Dendritic cell treated with granulocyte-macrophage colony-stimulating factor and Interleukin-4, amounts not matched to agents 40 ng/mL and 50 ng/mL, for 4 days (primary cell): ENCODE data around the gene SGTB.

Source experiments
- H3K27ac Mint-ChIP-seq: one replicate; pipeline ENCODE4 v1.8.0; 2022; ENCODE audit warnings: mild to moderate bottlenecking, mixed read lengths
- H3K27me3 Mint-ChIP-seq: one replicate; pipeline ENCODE4 v1.8.0; 2022; ENCODE audit warnings: mild to moderate bottlenecking, mixed read lengths
- H3K36me3 Mint-ChIP-seq: one replicate; pipeline ENCODE4 v1.8.0; 2022; ENCODE audit warnings: low read depth, mixed read lengths
- H3K4me1 Mint-ChIP-seq: one replicate; pipeline ENCODE4 v1.8.0; 2022; ENCODE audit warnings: low read depth, mixed read lengths
- H3K4me3 Mint-ChIP-seq: one replicate; pipeline ENCODE4 v1.8.0; 2022; ENCODE audit warnings: mild to moderate bottlenecking, moderate library complexity, mixed read lengths
- H3K9me3 Mint-ChIP-seq: one replicate; pipeline ENCODE4 v1.8.0; 2022; ENCODE audit warnings: mixed read lengths
- intact Hi-C: fragments of 100-400 bp; cut with micrococcal nuclease; formaldehyde crosslinking; loops from one replicate; pipeline ENCODE4 v1.15.0; 2022

SGTB gene

DNA sequence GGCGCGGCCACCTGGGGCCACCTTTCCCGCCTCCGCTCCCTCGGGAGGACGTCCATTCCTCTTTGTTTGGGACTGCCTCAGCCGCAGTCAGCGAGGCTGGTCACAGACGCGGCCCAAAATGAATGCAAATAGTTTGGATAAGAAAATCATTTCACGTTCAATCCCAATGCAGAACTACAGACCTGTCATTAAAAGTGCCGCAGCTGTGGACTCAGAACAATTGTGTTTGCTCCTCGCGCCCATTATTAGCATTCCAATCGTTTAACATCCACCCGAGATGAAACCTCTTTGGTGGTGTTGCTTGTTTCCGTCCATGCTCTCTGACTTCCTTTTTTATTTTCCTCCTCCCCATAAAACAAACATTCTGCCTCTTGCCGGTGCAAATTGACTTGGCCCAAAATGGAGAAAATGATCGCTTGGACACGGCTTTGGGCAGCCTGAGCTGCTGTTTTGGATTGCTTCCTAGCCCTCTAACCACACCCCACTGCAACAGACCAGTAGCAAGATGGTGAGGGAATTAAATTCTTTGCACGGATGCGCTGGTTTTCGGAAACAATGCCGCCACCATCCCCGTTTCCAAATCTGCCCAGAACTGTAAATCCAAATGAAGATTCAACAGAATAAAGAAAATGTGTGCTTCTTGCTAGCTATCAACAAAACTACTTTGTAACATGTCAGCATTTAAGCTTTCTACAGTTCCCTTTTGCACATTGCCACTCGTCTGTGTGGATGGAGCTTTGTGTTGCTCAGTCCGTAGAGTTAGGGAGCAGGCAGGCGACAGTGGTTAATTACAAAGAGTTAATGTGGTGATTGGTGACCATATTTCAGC lies 880 bp upstream of the SGTB start:
- peak overlapping the region; percentile 97 for H3K27ac Mint-ChIP-seq

DNA sequence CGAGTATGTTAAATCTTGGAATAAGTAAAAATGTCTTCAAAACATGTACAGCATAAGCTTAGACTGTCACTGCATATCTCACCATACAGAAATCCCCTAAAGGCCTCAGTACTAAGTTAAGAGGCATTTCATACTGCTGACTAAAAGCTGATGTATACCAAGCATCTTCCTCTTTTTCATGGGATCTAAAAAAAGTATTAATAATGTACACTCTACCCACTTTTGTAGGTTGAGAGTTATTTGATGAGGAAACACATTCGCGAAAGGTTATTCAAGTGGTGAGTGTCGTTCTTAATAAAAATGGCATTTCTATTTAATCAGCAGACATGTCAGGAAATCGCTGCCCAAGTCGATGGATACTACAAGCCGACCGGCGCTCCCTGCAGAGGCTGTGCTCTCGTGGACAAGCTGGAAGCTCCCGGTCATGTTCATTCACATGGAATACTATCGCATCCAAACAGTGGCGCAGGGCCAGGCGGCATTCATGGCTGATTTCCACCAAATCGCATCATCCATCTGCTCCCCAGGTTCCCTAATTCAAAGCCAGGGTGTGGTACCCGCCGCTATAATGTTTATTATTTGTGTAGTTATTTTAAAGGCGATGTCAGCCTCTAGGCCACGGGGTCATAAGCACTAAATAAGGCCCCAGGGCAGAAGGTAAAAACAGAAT lies 724 bp downstream of the SGTB start:
- H3K27me3 Mint-ChIP-seq = no peaks in the 10 kb centered on the region

More for the DNA sequence above, 880 bp upstream of the SGTB start:
- H3K36me3 Mint-ChIP-seq = peaks cover 23% of the 10 kb centered on the region
- H3K9me3 Mint-ChIP-seq = no peaks in the 10 kb centered on the region
- peaks cover 23% of the 10 kb centered on the region for H3K4me1 Mint-ChIP-seq
- no peaks in the 10 kb centered on the region for H3K27me3 Mint-ChIP-seq
- intact Hi-C loops = loop anchor here (1.0 to 2.0 kb wide), 2 partner anchors 98 to 204 kb away; partner anchors contain the start of genes ERBIN and TRIM23
- H3K4me3 Mint-ChIP-seq = peak overlapping the region; percentile 94

DNA sequence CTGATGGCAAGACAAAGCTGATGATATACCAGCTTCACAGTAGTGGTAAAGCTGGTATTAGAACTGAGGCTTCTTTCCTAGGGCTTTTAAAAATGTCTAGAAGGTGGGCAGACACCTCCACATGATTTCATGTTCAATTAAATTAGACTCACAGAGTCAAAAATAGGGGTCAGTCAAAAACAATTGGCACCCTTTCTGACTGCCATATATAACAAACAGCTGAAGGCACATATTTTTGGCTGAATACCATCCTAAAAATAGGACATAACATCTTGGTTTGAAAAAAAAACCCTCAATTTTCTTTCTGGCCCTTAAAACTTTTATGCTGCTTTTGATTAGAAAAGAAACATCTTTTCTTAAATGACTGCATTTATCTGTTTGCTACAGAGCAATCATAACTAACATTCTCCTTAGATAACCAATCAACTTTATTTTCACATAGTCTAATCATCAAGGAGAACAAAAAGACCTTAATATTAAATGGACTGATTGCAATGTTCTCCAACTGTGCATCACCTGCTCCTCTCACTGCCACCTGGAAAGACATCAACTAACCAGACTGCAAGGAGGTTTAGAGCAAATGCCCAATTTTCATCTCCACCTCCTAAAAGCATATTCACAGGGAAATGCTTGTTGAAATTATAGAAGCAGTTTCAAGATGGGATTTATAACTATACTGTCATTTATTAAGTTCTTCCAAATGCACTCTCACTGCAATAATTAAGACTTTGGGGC lies 3.2 kb downstream of the SGTB start:
- Mint-ChIP-seq H3K4me3 (no peak overlapping the region), H3K4me1 (peaks cover 16% of the 10 kb centered on the region), H3K27ac (no peak overlapping the region), H3K9me3 (no peaks in the 10 kb centered on the region), H3K36me3 (peaks cover 34% of the 10 kb centered on the region), H3K27me3 (no peaks in the 10 kb centered on the region)
- intact Hi-C loops = no loop called here

More for the DNA sequence above, 724 bp downstream of the SGTB start:
- Mint-ChIP-seq H3K27ac (peak overlapping the region; percentile 97), H3K4me1 (peaks cover 16% of the 10 kb centered on the region), H3K4me3 (peak overlapping the region; percentile 94), H3K9me3 (no peaks in the 10 kb centered on the region), H3K36me3 (peaks cover 23% of the 10 kb centered on the region)
- intact Hi-C loops = loop anchor here (1.0 kb wide), 1 partner anchor 422 kb away; no protein-coding TSS in a partner anchor

- intact Hi-C loops = no loop called here
- Mint-ChIP-seq H3K4me1 (peaks cover 2% of the 10 kb centered on the region), H3K27ac (no peak overlapping the region)
Measured at GRCh38 chr5:65708145-65708544, 13.8 kb downstream of the SGTB start.

DNA sequence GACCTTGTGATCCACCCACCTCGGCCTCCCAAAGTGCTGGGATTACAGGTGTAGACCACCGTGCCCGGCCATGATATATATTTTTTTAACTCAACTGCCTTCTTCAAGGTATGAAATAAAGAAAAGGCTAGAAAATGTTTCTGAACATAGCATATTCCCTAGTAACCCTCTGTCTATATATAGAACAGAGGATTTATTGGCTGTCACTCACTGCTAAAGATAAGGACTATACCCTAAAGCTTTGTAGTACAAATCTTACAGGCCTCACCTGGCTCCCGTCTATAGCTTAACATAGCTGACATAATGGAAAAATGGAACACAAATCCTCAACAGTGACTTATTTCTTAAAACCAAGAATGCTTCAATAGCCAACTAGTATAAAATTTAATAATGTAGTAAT lies 14.2 kb downstream of the SGTB start:
- Mint-ChIP-seq H3K9me3 (no peaks in the 10 kb centered on the region), H3K36me3 (peaks cover 81% of the 10 kb centered on the region), H3K27me3 (no peaks in the 10 kb centered on the region), H3K4me1 (no peaks in the 10 kb centered on the region), H3K27ac (no peak overlapping the region), H3K4me3 (no peak overlapping the region)
- intact Hi-C loops = no loop called here

More at GRCh38 chr5:65708145-65708544, 13.8 kb downstream of the SGTB start:
- Mint-ChIP-seq H3K9me3 (no peaks in the 10 kb centered on the region), H3K36me3 (peaks cover 82% of the 10 kb centered on the region), H3K4me3 (no peak overlapping the region), H3K27me3 (no peaks in the 10 kb centered on the region)

DNA sequence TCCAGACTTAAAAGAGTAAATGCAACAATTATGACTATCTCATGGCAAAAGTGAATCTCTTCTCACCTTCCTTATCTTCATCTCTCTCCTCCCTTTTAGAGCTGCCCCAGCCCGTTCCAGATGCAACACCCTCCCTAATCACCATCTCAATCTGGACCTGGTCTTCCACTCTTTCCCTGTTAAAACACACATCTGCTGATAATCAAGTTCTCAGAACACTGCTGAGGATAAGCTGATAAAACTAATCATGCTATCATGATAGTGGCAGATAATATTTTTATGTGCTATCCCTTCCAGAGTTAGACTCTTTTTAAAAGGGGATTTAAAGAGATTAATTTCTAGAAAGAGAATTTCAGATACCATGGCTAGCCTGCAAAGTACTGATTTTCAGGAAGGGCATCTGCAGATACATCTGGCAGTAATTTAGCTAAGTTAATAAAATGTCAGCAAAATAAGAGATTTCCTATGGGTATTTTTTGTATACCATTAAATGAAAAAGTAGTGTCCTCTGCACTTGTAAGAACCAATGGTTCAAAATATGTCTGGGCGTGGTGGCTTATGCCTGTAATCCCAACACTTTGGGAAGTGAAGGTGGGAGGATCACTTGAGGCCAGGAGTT lies 17.2 kb downstream of the SGTB start:
- Mint-ChIP-seq H3K27ac (no peak overlapping the region), H3K4me3 (no peak overlapping the region), H3K27me3 (no peaks in the 10 kb centered on the region), H3K9me3 (no peaks in the 10 kb centered on the region), H3K4me1 (no peaks in the 10 kb centered on the region), H3K36me3 (peaks cover 85% of the 10 kb centered on the region)
- intact Hi-C loops = no loop called here

- intact Hi-C loops = no loop called here
- H3K27me3 Mint-ChIP-seq = no peaks in the 10 kb centered on the region
- no peak overlapping the region for H3K27ac Mint-ChIP-seq
- H3K4me3 Mint-ChIP-seq = no peak overlapping the region
- peaks cover 84% of the 10 kb centered on the region for H3K36me3 Mint-ChIP-seq
- H3K9me3 Mint-ChIP-seq = no peaks in the 10 kb centered on the region
- H3K4me1 Mint-ChIP-seq = no peaks in the 10 kb centered on the region
Measured at GRCh38 chr5:65702036-65702435, 19.9 kb downstream of the SGTB start.

DNA sequence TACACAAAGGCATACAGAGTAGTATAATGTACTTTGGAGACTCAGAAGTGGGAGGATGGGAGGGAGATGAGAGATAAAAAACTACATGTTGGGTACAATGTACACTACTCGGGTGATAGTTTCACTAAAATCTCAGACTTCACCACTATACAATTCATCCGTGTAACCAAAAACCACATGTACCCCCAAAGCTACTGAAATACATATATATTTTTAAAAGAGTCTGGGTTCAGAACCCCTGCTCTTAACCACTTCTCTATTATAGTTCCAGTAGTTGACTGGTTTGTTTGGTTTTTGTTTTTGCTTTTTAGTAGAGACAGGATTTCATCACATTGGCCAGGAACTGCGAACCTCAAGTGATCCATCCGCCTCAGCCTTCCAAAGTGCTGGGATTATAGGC lies 22.6 kb downstream of the SGTB start:
- Mint-ChIP-seq H3K27ac (no peak overlapping the region), H3K4me3 (no peak overlapping the region), H3K4me1 (no peaks in the 10 kb centered on the region)

DNA sequence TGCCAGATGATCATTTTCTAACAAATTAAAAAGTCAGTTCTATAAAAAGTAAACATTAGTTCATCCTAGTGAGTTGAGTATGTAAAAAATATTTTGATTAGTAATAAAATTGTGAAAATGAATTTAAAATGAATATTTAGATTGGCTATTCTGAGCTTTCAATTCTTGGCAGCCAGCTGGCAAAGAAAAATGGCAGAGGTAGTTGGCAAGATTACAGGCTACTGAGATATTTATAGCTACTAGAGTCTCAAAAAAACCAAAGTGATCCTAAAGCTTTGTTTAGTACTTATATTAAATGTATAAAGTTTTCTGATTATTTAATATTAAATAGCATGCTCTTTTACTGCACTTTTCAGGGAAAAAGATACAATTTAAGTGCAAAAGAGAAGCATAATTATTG lies 25.0 kb downstream of the SGTB start:
- H3K27me3 Mint-ChIP-seq = no peaks in the 10 kb centered on the region
- H3K36me3 Mint-ChIP-seq = peaks cover 40% of the 10 kb centered on the region
- H3K4me1 Mint-ChIP-seq = peaks cover 7% of the 10 kb centered on the region
- H3K9me3 Mint-ChIP-seq = no peaks in the 10 kb centered on the region
- no peak overlapping the region for H3K27ac Mint-ChIP-seq
- intact Hi-C loops = no loop called here
- no peak overlapping the region for H3K4me3 Mint-ChIP-seq

More for the DNA sequence above, 22.6 kb downstream of the SGTB start:
- H3K9me3 Mint-ChIP-seq = no peaks in the 10 kb centered on the region
- intact Hi-C loops = no loop called here
- no peaks in the 10 kb centered on the region for H3K27me3 Mint-ChIP-seq
- peaks cover 59% of the 10 kb centered on the region for H3K36me3 Mint-ChIP-seq

- Mint-ChIP-seq H3K36me3 (peaks cover 31% of the 10 kb centered on the region), H3K27ac (no peak overlapping the region), H3K9me3 (no peaks in the 10 kb centered on the region), H3K4me3 (no peak overlapping the region), H3K27me3 (no peaks in the 10 kb centered on the region), H3K4me1 (peaks cover 7% of the 10 kb centered on the region)
- intact Hi-C loops = no loop called here
Measured at GRCh38 chr5:65695896-65696295, 26.0 kb downstream of the SGTB start.

GRCh38 chr5:65695162-65695755 lies 26.6 kb downstream of the SGTB start:
- H3K9me3 Mint-ChIP-seq = no peaks in the 10 kb centered on the region
- H3K4me3 Mint-ChIP-seq = no peak overlapping the region
- peaks cover 25% of the 10 kb centered on the region for H3K36me3 Mint-ChIP-seq
- H3K4me1 Mint-ChIP-seq = peaks cover 7% of the 10 kb centered on the region
- H3K27ac Mint-ChIP-seq = no peak overlapping the region
- intact Hi-C loops = no loop called here
- no peaks in the 10 kb centered on the region for H3K27me3 Mint-ChIP-seq

DNA sequence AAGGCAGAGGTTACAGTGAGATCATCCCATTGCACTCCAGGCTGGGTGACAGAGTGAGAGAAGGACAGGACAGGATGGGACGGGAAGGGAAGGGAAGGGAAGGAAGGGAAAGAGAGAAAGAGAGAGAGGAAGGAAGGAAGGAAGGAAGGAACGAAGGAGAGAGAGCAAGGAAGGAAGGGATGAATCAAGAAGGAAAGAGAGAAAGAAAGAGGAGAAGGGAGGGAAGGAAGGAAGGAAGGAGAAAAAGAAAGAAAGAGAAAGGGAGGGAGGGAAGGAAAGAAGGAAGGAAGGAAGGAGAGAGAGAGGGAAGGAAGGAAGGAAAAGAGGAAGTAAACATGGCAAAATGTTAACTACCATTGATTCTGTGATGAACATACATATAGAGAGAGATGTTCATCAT lies 28.8 kb downstream of the SGTB start:
- Mint-ChIP-seq H3K27ac (no peak overlapping the region), H3K27me3 (no peaks in the 10 kb centered on the region), H3K9me3 (no peaks in the 10 kb centered on the region), H3K4me1 (peaks cover 7% of the 10 kb centered on the region), H3K4me3 (no peak overlapping the region), H3K36me3 (peaks cover 7% of the 10 kb centered on the region)
- intact Hi-C loops = no loop called here

GRCh38 chr5:65682148-65682547 lies 39.8 kb downstream of the SGTB start:
- Mint-ChIP-seq H3K4me1 (peaks cover 18% of the 10 kb centered on the region), H3K9me3 (no peaks in the 10 kb centered on the region), H3K36me3 (peaks cover 87% of the 10 kb centered on the region), H3K27ac (no peak overlapping the region), H3K27me3 (no peaks in the 10 kb centered on the region), H3K4me3 (no peak overlapping the region)
- intact Hi-C loops = no loop called here
